Breast epithelium (tissue), 4 donors: ENCODE data around the gene ALPI. TPM values are rescaled to one million over a fixed set of nuclear protein-coding genes. Genes with fewer than 3 reads are reported as not detected.
"Not testable (repeated sequence)": the region's sequence is repeated elsewhere in the genome, so short reads cannot be mapped to it uniquely, and the experiment has no call there.

Source experiments
- DNase-seq, 2 donors: peaks; one replicate each; pipeline ENCODE4 v3.0.0-alpha.2; 2019; ENCODE audit warnings: low spot score in 2 of 2
- H3K27ac ChIP-seq, 2 donors: fragments of 200-600 bp; sonication (generic) in 1 of 2; one replicate each; pipeline ENCODE4 v1.5.1; 2016 to 2019; ENCODE audit warnings: mild to moderate bottlenecking in 1 of 2
- H3K27me3 ChIP-seq, 2 donors: fragments of 200-600 bp; sonication (generic) in 1 of 2; one replicate each; pipeline versions ENCODE4 v1.5.1 to v1.6.0; 2017 to 2019; ENCODE audit warnings: control low read depth in 1 of 2, mild to moderate bottlenecking in 1 of 2
- H3K36me3 ChIP-seq: fragments of 200-600 bp; one replicate; pipeline ENCODE4 v1.5.1; 2019
- H3K4me1 ChIP-seq, 2 donors: fragments of 200-600 bp; sonication (generic); one replicate each; pipeline ENCODE4 v1.5.1; 2016 to 2019; ENCODE audit warnings: control low read depth in 1 of 2
- H3K4me3 ChIP-seq, 3 donors: fragments of 200-600 bp; sonication (generic); 1 replicate in 2 of 3; 2 replicates in 1 of 3; pipeline ENCODE4 v1.5.1; 2016 to 2019; ENCODE audit warnings: mild to moderate bottlenecking in 3 of 3, moderate library complexity in 2 of 3
- H3K9me3 ChIP-seq, 2 donors: fragments of 200-600 bp; sonication (generic) in 1 of 2; one replicate each; pipeline ENCODE4 v1.5.1; 2016 to 2019; ENCODE audit warnings: control low read depth in 1 of 2
- CTCF ChIP-seq, 3 donors: fragments of 450-650 bp; IDR thresholded peaks; one replicate each; pipeline ENCODE4 v1.5.1; 2016 to 2017; ENCODE audit warnings: antibody characterized with exemption in 3 of 3, mild to moderate bottlenecking in 3 of 3, moderate library complexity in 3 of 3
- POLR2A ChIP-seq: fragments of 450-650 bp; IDR thresholded peaks from one replicate; pipeline ENCODE4 v1.6.1; 2016; ENCODE audit warnings: antibody characterized with exemption, mild to moderate bottlenecking, moderate library complexity
- POLR2AphosphoS5 ChIP-seq, 3 donors: sonication (generic); formaldehyde crosslinking; IDR thresholded peaks; one replicate each; pipeline ENCODE4 v1.6.1; 2017; ENCODE audit warnings: antibody characterized with exemption in 3 of 3
- intact Hi-C: fragments of 100-400 bp; cut with DNase I; formaldehyde crosslinking; loops from one replicate; pipeline ENCODE4 v1.15.1; 2023; ENCODE audit warnings: low total_unique reads
- total RNA-seq, 3 donors: library from RNA; depleted of rRNA; stranded (reverse); fragments of >200 nt; gene quantifications; one replicate each; pipeline ENCODE4 v1.1.0, GENCODE V29; 2016

Gene ALPI
- total RNA-seq, 3 donors from 2014 or later = 0.33 TPM; not detected in 2

GRCh38 chr2:232447091-232447620 lies 8.8 kb upstream of the ALPI start:
- Histone ChIP-seq H3K4me1 (no peaks in the 10 kb centered on the region), H3K27me3 (no peaks in the 10 kb centered on the region), H3K36me3 (no peaks in the 10 kb centered on the region), H3K27ac (no peak overlapping the region), H3K9me3 (no peaks in the 10 kb centered on the region), H3K4me3 (no peak overlapping the region)
- DNase-seq = no peak
- intact Hi-C loops = no loop called here
- no peak for TF ChIP-seq POLR2AphosphoS5 (IDR thresholded peaks at IDR 0.05)
- TF ChIP-seq CTCF (IDR thresholded peaks at IDR 0.05) = no peak
- TF ChIP-seq POLR2A = no peak

DNA sequence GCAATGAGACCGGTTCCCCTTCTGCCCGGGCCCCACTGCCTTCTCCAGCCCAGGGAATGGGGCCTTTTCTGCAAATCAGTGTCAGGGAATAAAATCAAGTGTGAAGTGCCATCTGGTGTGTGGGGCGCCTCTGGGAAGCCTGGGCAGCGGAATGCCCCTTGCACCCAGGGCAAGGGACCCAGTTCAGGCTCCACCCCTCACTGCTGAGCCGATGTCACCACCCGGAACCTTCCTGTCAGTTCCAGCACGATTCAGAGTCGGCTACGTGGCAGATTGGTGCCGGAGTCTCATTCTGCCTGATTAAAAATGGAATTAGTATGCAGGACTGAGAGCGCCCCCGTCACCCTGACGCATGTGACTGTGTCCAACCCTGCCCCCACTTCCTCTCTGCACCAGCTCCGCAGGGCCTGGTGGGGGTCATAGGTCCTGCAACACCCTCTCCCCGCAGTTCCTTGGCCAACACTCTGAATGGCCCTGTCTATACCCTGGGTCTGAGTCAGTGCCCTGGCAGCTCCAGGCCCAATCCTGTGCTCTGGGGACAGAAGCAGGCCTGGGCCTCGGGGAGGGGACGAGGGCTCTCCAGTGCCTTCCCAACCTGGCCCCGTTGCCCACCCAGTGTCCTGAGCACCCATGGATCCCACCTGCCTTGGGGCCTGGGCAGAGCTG lies 8.2 kb upstream of the ALPI start:
- intact Hi-C loops = no loop called here
- Histone ChIP-seq H3K4me1 (no peaks in the 10 kb centered on the region), H3K27me3 (no peaks in the 10 kb centered on the region), H3K9me3 (no peaks in the 10 kb centered on the region), H3K27ac (no peak overlapping the region), H3K36me3 (no peaks in the 10 kb centered on the region), H3K4me3 (no peak overlapping the region)
- TF ChIP-seq POLR2AphosphoS5 (IDR thresholded peaks at IDR 0.05) (no peak), POLR2A (no peak), CTCF (IDR thresholded peaks at IDR 0.05) (no peak)
- no peak for DNase-seq

DNA sequence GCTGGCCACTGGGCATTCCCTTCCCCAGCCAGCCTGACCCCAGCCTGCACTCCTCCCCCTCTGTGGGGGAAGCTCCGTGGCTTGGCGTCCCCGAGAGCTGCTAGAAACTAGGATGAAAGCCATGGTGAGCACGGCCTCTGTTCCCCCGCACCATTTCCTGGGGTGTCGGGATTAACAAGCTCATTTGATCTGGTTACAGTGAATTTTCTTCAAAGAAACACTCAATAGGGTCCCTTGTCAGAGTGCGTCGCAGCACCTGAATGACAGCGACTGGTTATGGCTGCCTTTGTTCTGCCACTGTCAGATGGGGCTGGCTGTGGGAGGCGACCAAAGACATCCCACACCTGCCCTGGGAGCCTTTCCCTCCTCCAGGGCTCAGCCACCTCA lies 7.7 kb upstream of the ALPI start:
- no peaks in the 10 kb centered on the region for H3K36me3 ChIP-seq
- no peaks in the 10 kb centered on the region for H3K4me1 ChIP-seq
- no peak overlapping the region for H3K4me3 ChIP-seq
- no peak for TF ChIP-seq POLR2A
- no peak for TF ChIP-seq POLR2AphosphoS5 (IDR thresholded peaks at IDR 0.05)
- no peak for TF ChIP-seq CTCF (IDR thresholded peaks at IDR 0.05)
- no peaks in the 10 kb centered on the region for H3K9me3 ChIP-seq
- no peak overlapping the region for H3K27ac ChIP-seq
- intact Hi-C loops = no loop called here
- no peaks in the 10 kb centered on the region for H3K27me3 ChIP-seq
- no peak for DNase-seq

DNA sequence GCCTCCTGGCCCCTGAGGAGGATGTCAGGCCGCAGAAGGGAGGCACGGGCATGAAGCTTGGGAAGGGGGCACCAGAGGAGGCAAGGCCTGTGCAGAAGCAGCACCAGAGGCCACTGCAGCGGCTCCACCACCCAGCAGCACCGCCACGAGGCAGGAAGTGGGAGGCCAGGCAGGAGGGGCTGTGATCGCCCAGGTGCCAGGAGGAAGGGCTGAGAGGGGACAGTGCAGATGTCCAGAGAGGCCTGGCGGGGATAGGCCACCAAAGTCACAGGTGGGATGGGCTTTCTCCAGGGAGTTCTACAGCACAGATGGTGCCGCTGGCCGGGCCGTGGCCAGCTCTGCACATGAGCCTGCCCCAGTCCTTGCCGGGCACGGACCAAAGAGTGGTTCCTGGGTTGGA lies 6.0 kb upstream of the ALPI start:
- no peaks in the 10 kb centered on the region for H3K36me3 ChIP-seq
- no peaks in the 10 kb centered on the region for H3K4me1 ChIP-seq
- H3K9me3 ChIP-seq = no peaks in the 10 kb centered on the region
- H3K27ac ChIP-seq = no peak overlapping the region
- intact Hi-C loops = no loop called here
- no peak for DNase-seq
- TF ChIP-seq POLR2A (no peak), CTCF (IDR thresholded peaks at IDR 0.05) (no peak), POLR2AphosphoS5 (IDR thresholded peaks at IDR 0.05) (no peak)
- H3K4me3 ChIP-seq = no peak overlapping the region
- no peaks in the 10 kb centered on the region for H3K27me3 ChIP-seq

GRCh38 chr2:232451645-232452044 lies 4.3 kb upstream of the ALPI start:
- H3K27ac ChIP-seq, H3K27me3 ChIP-seq, H3K4me1 ChIP-seq, intact Hi-C loops, DNase-seq, H3K9me3 ChIP-seq, H3K4me3 ChIP-seq, H3K36me3 ChIP-seq: not testable (repeated sequence)
